WTC11 (cell line): Measurements from ENCODE around the gene ZCCHC4. TPM values are rescaled to one million over a fixed set of nuclear protein-coding genes. Genes with fewer than 3 reads are reported as not detected.

ENCODE experiments used
- ATF1 ChIP-seq: sonication (generic); formaldehyde crosslinking; IDR thresholded peaks from 2 replicates; pipeline ENCODE4 v1.8.1; 2023; ENCODE audit warnings: mild to moderate bottlenecking, moderate library complexity, missing genetic modification reagents
- ATF3 ChIP-seq: sonication (generic); formaldehyde crosslinking; conservative IDR thresholded peaks from 2 replicates; pipeline ENCODE4 v1.8.1; 2022; ENCODE audit warnings: mild to moderate bottlenecking, missing genetic modification reagents
- CBFB ChIP-seq: sonication (generic); formaldehyde crosslinking; IDR thresholded peaks from 2 replicates; pipeline ENCODE4 v1.8.1; 2022; ENCODE audit warnings: mild to moderate bottlenecking, low read depth, missing genetic modification reagents
- CREM ChIP-seq: sonication (generic); formaldehyde crosslinking; IDR thresholded peaks from 2 replicates; pipeline ENCODE4 v1.8.1; 2022; ENCODE audit warnings: mild to moderate bottlenecking, missing genetic modification reagents, moderate library complexity
- ELF4 ChIP-seq: sonication (generic); formaldehyde crosslinking; IDR thresholded peaks from 2 replicates; pipeline ENCODE4 v1.8.1; 2022; ENCODE audit warnings: low read depth, mild to moderate bottlenecking, moderate library complexity, missing genetic modification reagents
- FOXJ3 ChIP-seq: sonication (generic); formaldehyde crosslinking; IDR thresholded peaks from 2 replicates; pipeline ENCODE4 v1.9.0; 2021; ENCODE audit warnings: missing genetic modification reagents, mild to moderate bottlenecking, borderline replicate concordance
- FOXK1 ChIP-seq: sonication (generic); formaldehyde crosslinking; IDR thresholded peaks from 2 replicates; pipeline ENCODE4 v1.8.0; 2022; ENCODE audit warnings: mild to moderate bottlenecking, moderate library complexity, missing genetic modification reagents
- FOXP4 ChIP-seq: sonication (generic); formaldehyde crosslinking; IDR thresholded peaks from 2 replicates; pipeline ENCODE4 v1.8.0; 2022; ENCODE audit warnings: mild to moderate bottlenecking, missing genetic modification reagents
- IRF2 ChIP-seq: sonication (generic); formaldehyde crosslinking; IDR thresholded peaks from 2 replicates; pipeline ENCODE4 v1.8.0; 2022; ENCODE audit warnings: low read depth, missing genetic modification reagents, borderline replicate concordance
- JUN ChIP-seq: sonication (generic); formaldehyde crosslinking; IDR thresholded peaks from 2 replicates; pipeline ENCODE4 v1.8.0; 2023; ENCODE audit warnings: mild to moderate bottlenecking, missing genetic modification reagents
- MLX ChIP-seq: sonication (generic); formaldehyde crosslinking; IDR thresholded peaks from 2 replicates; pipeline ENCODE4 v1.8.1; 2023; ENCODE audit warnings: mild to moderate bottlenecking, missing genetic modification reagents, moderate library complexity
- MYBL2 ChIP-seq: sonication (generic); formaldehyde crosslinking; IDR thresholded peaks from 2 replicates; pipeline ENCODE4 v1.8.1; 2023; ENCODE audit warnings: mild to moderate bottlenecking, moderate library complexity, missing genetic modification reagents
- NFE2L1 ChIP-seq: sonication (generic); formaldehyde crosslinking; IDR thresholded peaks from 2 replicates; pipeline ENCODE4 v1.8.1; 2023; ENCODE audit warnings: missing genetic modification reagents
- NFYB ChIP-seq: sonication (generic); formaldehyde crosslinking; conservative IDR thresholded peaks from 2 replicates; pipeline ENCODE4 v1.8.0; 2022; ENCODE audit warnings: low read depth, missing genetic modification reagents
- NR3C1 ChIP-seq: sonication (generic); formaldehyde crosslinking; conservative IDR thresholded peaks from 2 replicates; pipeline ENCODE4 v1.8.1; 2023; ENCODE audit warnings: low read depth, mild to moderate bottlenecking, missing genetic modification reagents
- OVOL2 ChIP-seq: fragments of 250-450 bp; sonication (Bioruptor Pico); IDR thresholded peaks from 2 replicates; pipeline ENCODE4 v1.9.0; 2021; ENCODE audit warnings: mild to moderate bottlenecking, borderline replicate concordance
- PREB ChIP-seq: sonication (generic); formaldehyde crosslinking; IDR thresholded peaks from 2 replicates; pipeline ENCODE4 v1.8.1; 2022; ENCODE audit warnings: mild to moderate bottlenecking, missing genetic modification reagents, moderate library complexity, borderline replicate concordance
- RELA ChIP-seq: sonication (generic); formaldehyde crosslinking; IDR thresholded peaks from 2 replicates; pipeline ENCODE4 v1.8.1; 2022; ENCODE audit warnings: missing genetic modification reagents, mild to moderate bottlenecking, borderline replicate concordance
- SOX15 ChIP-seq: fragments of 250-450 bp; sonication (Bioruptor Pico); IDR thresholded peaks from 2 replicates; pipeline ENCODE4 v1.9.0; 2021; ENCODE audit warnings: mild to moderate bottlenecking
- STAT6 ChIP-seq: sonication (generic); formaldehyde crosslinking; conservative IDR thresholded peaks from 2 replicates; pipeline ENCODE4 v1.8.1; 2023; ENCODE audit warnings: mild to moderate bottlenecking, low read depth, missing genetic modification reagents, moderate library complexity
- TCF7 ChIP-seq: sonication (generic); formaldehyde crosslinking; IDR thresholded peaks from 2 replicates; pipeline ENCODE4 v1.8.0; 2022; ENCODE audit warnings: mild to moderate bottlenecking, low read depth, missing genetic modification reagents, moderate library complexity
- TEAD1 ChIP-seq: sonication (generic); formaldehyde crosslinking; IDR thresholded peaks from 2 replicates; pipeline ENCODE4 v1.8.0; 2022; ENCODE audit warnings: mild to moderate bottlenecking, missing genetic modification reagents
- USF1 ChIP-seq: sonication (generic); formaldehyde crosslinking; IDR thresholded peaks from 2 replicates; pipeline ENCODE4 v1.8.0; 2022; ENCODE audit warnings: mild to moderate bottlenecking, missing genetic modification reagents
- ZNF138 ChIP-seq: sonication (generic); formaldehyde crosslinking; conservative IDR thresholded peaks from 2 replicates; pipeline ENCODE4 v1.8.1; 2022; ENCODE audit warnings: mild to moderate bottlenecking, moderate library complexity, missing genetic modification reagents
- ZNF232 ChIP-seq: sonication (generic); formaldehyde crosslinking; IDR thresholded peaks from 2 replicates; pipeline ENCODE4 v1.8.0; 2022; ENCODE audit warnings: mild to moderate bottlenecking, missing genetic modification reagents
- ZNF396 ChIP-seq: fragments of 250-450 bp; sonication (Bioruptor Pico); IDR thresholded peaks from 2 replicates; pipeline ENCODE4 v1.8.0; 2021; ENCODE audit warnings: mild to moderate bottlenecking, moderate library complexity, borderline replicate concordance
- ZNF423 ChIP-seq: fragments of 250-450 bp; sonication (Bioruptor Pico); IDR thresholded peaks from 2 replicates; pipeline ENCODE4 v2.1.2; 2022; ENCODE audit warnings: mild to moderate bottlenecking, moderate library complexity
- ZNF532 ChIP-seq: fragments of 250-450 bp; sonication (Bioruptor Pico); IDR thresholded peaks from 2 replicates; pipeline ENCODE4 v1.9.0; 2021; ENCODE audit warnings: mild to moderate bottlenecking, borderline replicate concordance
- ZNF671 ChIP-seq: fragments of 250-450 bp; sonication (Bioruptor Pico); IDR thresholded peaks from 2 replicates; pipeline ENCODE4 v1.8.0; 2021; ENCODE audit warnings: mild to moderate bottlenecking
- total RNA-seq: library from RNA; stranded (reverse); gene quantifications from 3 replicates; pipeline ENCODE4 v1.2.3, GENCODE V29; 2021

Gene ZCCHC4
- total RNA-seq, 1 experiment from 2014 or later = 13.6 TPM

GRCh38 chr4:25312496-25313200 is at the start of gene ZCCHC4 (continued):
- TF ChIP-seq NFYB (CRISPR knock-in tag) = no peak
- no peak for TF ChIP-seq FOXJ3
- TF ChIP-seq ZNF423 = no peak
- TF ChIP-seq SOX15 (CRISPR knock-in tag) = no peak
- TF ChIP-seq ATF3 (CRISPR knock-in tag) = no peak
- no peak for TF ChIP-seq USF1 (CRISPR knock-in tag)
- no peak for TF ChIP-seq ZNF671 (CRISPR knock-in tag)
- TF ChIP-seq PREB (CRISPR knock-in tag) = no peak
- no peak for TF ChIP-seq TCF7 (CRISPR knock-in tag)
- TF ChIP-seq ELF4 (CRISPR knock-in tag) = no peak
- no peak for TF ChIP-seq ZNF138 (CRISPR knock-in tag)
- no peak for TF ChIP-seq NFE2L1
- TF ChIP-seq CBFB (CRISPR knock-in tag) = no peak
- no peak for TF ChIP-seq OVOL2 (CRISPR knock-in tag)
- TF ChIP-seq ATF1 (CRISPR knock-in tag) = no peak
- no peak for TF ChIP-seq NR3C1 (CRISPR knock-in tag)
- peak; percentile 89 for TF ChIP-seq FOXK1 (CRISPR knock-in tag)
- TF ChIP-seq STAT6 (CRISPR knock-in tag) = no peak
- TF ChIP-seq ZNF396 = peak; percentile 62; the same call in 1 of the 2 replicates
- peak; percentile 84; the same call in 1 of the 2 replicates for TF ChIP-seq ZNF232 (CRISPR knock-in tag)
- peak; percentile 70; the same call in 1 of the 2 replicates for TF ChIP-seq CREM (CRISPR knock-in tag)
- TF ChIP-seq JUN = no peak
- no peak for TF ChIP-seq MYBL2 (CRISPR knock-in tag)
- TF ChIP-seq IRF2 = no peak
- no peak for TF ChIP-seq ZNF532 (CRISPR knock-in tag)
- TF ChIP-seq MLX (CRISPR knock-in tag) = no peak
- peak; percentile 66; the same call in 1 of the 2 replicates for TF ChIP-seq TEAD1
- no peak for TF ChIP-seq RELA (CRISPR knock-in tag)
- peak; percentile 92; the same call in 1 of the 2 replicates for TF ChIP-seq FOXP4
